Lower leg skin (tissue), 4 donors: ENCODE data around the gene TREM1. TPM values are rescaled to one million over a fixed set of nuclear protein-coding genes. Genes with fewer than 3 reads are reported as not detected.
A peak's percentile ranks its signal among the peaks of the same experiment; 100 is the strongest.

Source experiments
- DNase-seq, 2 donors: peaks; one replicate each; pipeline ENCODE4 v3.0.0-alpha.2; 2019; ENCODE audit warnings: low spot score in 2 of 2
- H3K4me3 ChIP-seq: fragments of 200-600 bp; sonication (generic); 2 replicates; pipeline ENCODE4 v1.5.1; 2017; ENCODE audit warnings: mild to moderate bottlenecking, low read depth; ENCODE audit not compliant: poor library complexity, severe bottlenecking
- CTCF ChIP-seq, 3 donors: fragments of 450-650 bp; IDR thresholded peaks; one replicate each; pipeline ENCODE4 v1.5.1; 2016; ENCODE audit warnings: antibody characterized with exemption in 3 of 3, mild to moderate bottlenecking in 3 of 3, moderate library complexity in 2 of 3
- POLR2A ChIP-seq, 2 donors: fragments of 450-650 bp; IDR thresholded peaks; one replicate each; pipeline ENCODE4 v1.6.1; 2016 to 2017; ENCODE audit warnings: antibody characterized with exemption in 2 of 2, mild to moderate bottlenecking in 1 of 2, moderate library complexity in 1 of 2
- WGBS, 2 donors: methylation state at CpG; one replicate each; pipeline ENCODE4 v1.1.5; 2018; 5-methylcytosine and 5-hydroxymethylcytosine counted together
- intact Hi-C: fragments of 100-400 bp; cut with DNase I; formaldehyde crosslinking; loops from one replicate; pipeline ENCODE4 v1.15.0; 2023; ENCODE audit warnings: low total_unique reads
- total RNA-seq, 4 donors: library from RNA; depleted of rRNA; stranded (reverse); fragments of >200 nt; gene quantifications; one replicate each; pipeline ENCODE4 v1.1.0, GENCODE V29; 2016

The TREM1 gene
- total RNA-seq, 4 donors from 2014 or later, result 0.49 to 0.83 TPM; not detected in 2

GRCh38 chr6:41228616-41229015 is 57.9 kb downstream of the TREM1 start:
- H3K4me3 ChIP-seq, result no peak overlapping the region
- intact Hi-C loops, result no loop called here
- WGBS, 2 donors, result 48 to 58% methylated on average over 5 of the region's 5 CpGs
- no peak for DNase-seq
- TF ChIP-seq POLR2A (IDR thresholded peaks at IDR 0.05) (no peak), CTCF (IDR thresholded peaks at IDR 0.05) (no peak)

- peak within 1 kb of the TSS; percentile 22 for H3K4me3 ChIP-seq
- no peak for TF ChIP-seq CTCF (IDR thresholded peaks at IDR 0.05)
- TF ChIP-seq POLR2A (IDR thresholded peaks at IDR 0.05), result no peak
- no peak for DNase-seq
- 63 to 77% methylated on average over 5 of the region's 5 CpGs for WGBS, 2 donors
- intact Hi-C loops, result no loop called here
Measured at GRCh38 chr6:41228096-41228495, 58.4 kb downstream of the TREM1 start, which contains the start of gene TREML4. TSS of gene TREML4 (plus strand) at chr6:41228349. CDS start at chr6:41228428, 79 bp downstream.

- no peak for DNase-seq
- intact Hi-C loops, result no loop called here
- no peak for TF ChIP-seq POLR2A (IDR thresholded peaks at IDR 0.05)
- TF ChIP-seq CTCF (IDR thresholded peaks at IDR 0.05), result no peak
- H3K4me3 ChIP-seq, result no peak overlapping the region
- WGBS, 2 donors, result 30 to 33% methylated on average over 3 of the region's 3 CpGs
Measured at GRCh38 chr6:41226752-41227151, 59.7 kb downstream of the TREM1 start.

GRCh38 chr6:41224800-41225199 is 61.7 kb downstream of the TREM1 start:
- WGBS, 2 donors, result 88 to 96% methylated on average over 1 of the region's 1 CpG
- intact Hi-C loops, result no loop called here
- no peak for DNase-seq
- H3K4me3 ChIP-seq, result no peak overlapping the region
- TF ChIP-seq CTCF (IDR thresholded peaks at IDR 0.05) (no peak), POLR2A (IDR thresholded peaks at IDR 0.05) (no peak)

Other genes starting within 250 kb of the TREM1 start
- 1 to 10 TPM in 3 of 4 donors, under 1 TPM in 1; 0.49 to 3.2 (median 1.7) TPM for gene UNC5CL, start 247.5 kb downstream of the TREM1 start, total RNA-seq
- not detected for gene TSPO2, start 244.2 kb downstream of the TREM1 start, total RNA-seq
- gene APOBEC2, start 233.5 kb downstream of the TREM1 start, total RNA-seq, result not detected
- 10 to 100 TPM in 3 of 4 donors, 1 to 10 TPM in 1; 8.6 to 28.4 (median 18.4) TPM for gene OARD1, start 214.3 kb downstream of the TREM1 start, total RNA-seq
- gene NFYA, start 213.7 kb downstream of the TREM1 start, total RNA-seq, result 10 to 100 TPM in 3 of 4 donors, 1 to 10 TPM in 1; 9.9 to 15.5 (median 14.4) TPM
- gene TREML1, start 132.3 kb downstream of the TREM1 start, total RNA-seq, result not detected
- gene TREM2, start 123.6 kb downstream of the TREM1 start, total RNA-seq, result 1 to 10 TPM in 1 of 4 donors, under 1 TPM in 1, not detected in 2; 0.46 to 3.5 TPM
- gene TREML2, start 85.5 kb downstream of the TREM1 start, total RNA-seq, result under 1 TPM in 1 of 4 donors, not detected in 3; 0.06 TPM
- gene TREML4, start 58.3 kb downstream of the TREM1 start, total RNA-seq, result not detected
- gene NCR2, start 48.9 kb upstream of the TREM1 start, total RNA-seq, result not detected